ENCODE measurements around the gene SPEN. TPM values are rescaled to one million over a fixed set of nuclear protein-coding genes. Genes with fewer than 3 reads are reported as not detected.

The SPEN gene
- total RNA-seq, 1 experiment from 2014 or later: 58.3 TPM

GRCh38 chr1:15863156-15863901, 15.8 kb downstream of the SPEN start:
- no TSS peak for BruUV-seq (replicated peaks)

GRCh38 chr1:15866721-15867201, 19.3 kb downstream of the SPEN start:
- Histone ChIP-seq H3K27me3 (ENCODE audit: control insufficient read depth, insufficient read depth, low read length) (no peaks in the 10 kb centered on the region), H3K9me3 (ENCODE audit: control insufficient read depth, insufficient read depth, low read depth, low read length) (no peaks in the 10 kb centered on the region), H3K27ac (ENCODE audit: low read length) (no peak overlapping the region), H3K4me3 (ENCODE audit: low read depth in 2 of 2, low read length in 2 of 2) (no peak overlapping the region), H3K36me3 (ENCODE audit: control insufficient read depth, insufficient read depth, low read length) (no peaks in the 10 kb centered on the region), H3K4me1 (ENCODE audit: control insufficient read depth, insufficient read depth, low read length) (no peaks in the 10 kb centered on the region)
- ChIA-PET CTCF (no interaction called here), POLR2A (interaction anchor here (0.6 kb wide), 1 partner anchor 55 kb away, joined by 3 read pairs; no protein-coding TSS in a partner anchor)
- intact Hi-C loops (cut with micrococcal nuclease; ENCODE audit: unreplicated experiment) (no loop called here), in situ Hi-C loops (cut with HindIII; ENCODE audit: low pct_unique_long_range_greater_than_20kb, low sequenced_read_pairs) (no loop called here)
- no peak for TF ChIP-seq SIN3A (IDR thresholded peaks at IDR 0.05; ENCODE audit: borderline replicate concordance, insufficient read depth, low read depth, low read length)
- no peak for TF ChIP-seq REST (IDR thresholded peaks at IDR 0.05; ENCODE audit: insufficient read depth in 1 of 2, low read depth in 2 of 2, low read length in 1 of 2)
- TF ChIP-seq CTCF (IDR thresholded peaks at IDR 0.05): no peak
- no peak for TF ChIP-seq POLR2AphosphoS5 (IDR thresholded peaks at IDR 0.05; ENCODE audit: low read depth, low read length)
- no peak for TF ChIP-seq TCF7L2 (IDR thresholded peaks at IDR 0.05; ENCODE audit: low read depth, low read length)
- BruUV-seq (replicated peaks): no TSS peak
- no peak for ATAC-seq
- no peak for DNase-seq (ENCODE audit: low read depth, low spot score)

More at GRCh38 chr1:15863156-15863901, 15.8 kb downstream of the SPEN start:
- ChIA-PET POLR2A (interaction anchor here (1.0 kb wide), 1 partner anchor 30 kb away, joined by 5 read pairs; no protein-coding TSS in a partner anchor), CTCF (no interaction called here)
- intact Hi-C loops (cut with micrococcal nuclease; ENCODE audit: unreplicated experiment) (no loop called here), in situ Hi-C loops (cut with HindIII; ENCODE audit: low pct_unique_long_range_greater_than_20kb, low sequenced_read_pairs) (no loop called here)
- Histone ChIP-seq H3K36me3 (ENCODE audit: control insufficient read depth, insufficient read depth, low read length) (no peaks in the 10 kb centered on the region), H3K4me3 (ENCODE audit: low read depth in 2 of 2, low read length in 2 of 2) (no peak overlapping the region), H3K27ac (ENCODE audit: low read length) (no peak overlapping the region), H3K9me3 (ENCODE audit: control insufficient read depth, insufficient read depth, low read depth, low read length) (no peaks in the 10 kb centered on the region), H3K4me1 (ENCODE audit: control insufficient read depth, insufficient read depth, low read length) (peaks cover 4% of the 10 kb centered on the region), H3K27me3 (ENCODE audit: control insufficient read depth, insufficient read depth, low read length) (no peaks in the 10 kb centered on the region)
- ATAC-seq (no peak), DNase-seq (ENCODE audit: low read depth, low spot score) (no peak)
- TF ChIP-seq CTCF (IDR thresholded peaks at IDR 0.05) (no peak), SIN3A (IDR thresholded peaks at IDR 0.05; ENCODE audit: borderline replicate concordance, insufficient read depth, low read depth, low read length) (no peak)

Data from Panc1 (cell line).